Prostate gland (tissue), 2 donors: ENCODE data around the gene PIWIL1. TPM values are rescaled to one million over a fixed set of nuclear protein-coding genes. Genes with fewer than 3 reads are reported as not detected.

Experiments
- DNase-seq: peaks from one replicate; pipeline ENCODE4 v3.0.0-alpha.2; 2019; ENCODE audit warnings: low spot score
- H3K27ac ChIP-seq, 2 donors: fragments of 200-600 bp; sonication (generic); 2 replicates each; pipeline ENCODE4 v1.5.1; 2017 to 2019
- H3K27me3 ChIP-seq: fragments of 200-600 bp; sonication (generic); replicated peaks from 2 replicates; pipeline ENCODE4 v1.5.1; 2019; ENCODE audit not compliant: insufficient read depth
- H3K36me3 ChIP-seq, 2 donors: fragments of 200-600 bp; sonication (generic); 1 replicate in 1 of 2; 2 replicates in 1 of 2; pipeline versions ENCODE4 v1.5.1 to v1.8.1; 2017 to 2019
- H3K4me1 ChIP-seq: fragments of 200-600 bp; sonication (generic); replicated peaks from 2 replicates; pipeline ENCODE4 v1.5.1; 2019
- H3K4me3 ChIP-seq, 2 donors: fragments of 200-600 bp; sonication (generic); 2 replicates each; pipeline ENCODE4 v1.5.1; 2017 to 2019
- H3K9me3 ChIP-seq: fragments of 200-600 bp; sonication (generic); 2 replicates; pipeline ENCODE4 v1.5.1; 2017
- CTCF ChIP-seq, 4 experiments: fragments of 200-600 bp in 2 of 4; fragments of 450-650 bp in 2 of 4; sonication (generic) in 2 of 4; IDR thresholded peaks; 1 replicate in 3 of 4; 2 replicates in 1 of 4; pipeline ENCODE4 v1.5.1; 2016 to 2019; ENCODE audit warnings: antibody characterized with exemption in 4 of 4, mild to moderate bottlenecking in 2 of 4, moderate library complexity in 2 of 4
- POLR2A ChIP-seq: fragments of 450-650 bp; IDR thresholded peaks from one replicate; pipeline ENCODE4 v1.6.1; 2016; ENCODE audit warnings: antibody characterized with exemption, mild to moderate bottlenecking
- POLR2AphosphoS5 ChIP-seq: sonication (generic); formaldehyde crosslinking; IDR thresholded peaks from one replicate; pipeline ENCODE4 v1.6.1; 2017; ENCODE audit warnings: antibody characterized with exemption
- WGBS: methylation state at CpG from one replicate; pipeline ENCODE4 v1.1.5; 2018; 5-methylcytosine and 5-hydroxymethylcytosine counted together
- intact Hi-C: fragments of 100-400 bp; cut with DNase I; formaldehyde crosslinking; loops from one replicate; pipeline ENCODE4 v1.14.2; 2022
- total RNA-seq, 2 donors: library from RNA; depleted of rRNA; stranded (reverse); fragments of >200 nt; gene quantifications; one replicate each; pipeline ENCODE4 v1.1.0, GENCODE V29; 2016

Gene PIWIL1
- total RNA-seq, 2 donors from 2014 or later: 16.2 TPM; not detected in 1

GRCh38 chr12:130367003-130367402 lies 29.3 kb downstream of the PIWIL1 start:
- Histone ChIP-seq H3K27ac (no peak overlapping the region), H3K36me3 (no peaks in the 10 kb centered on the region), H3K27me3 (no peaks in the 10 kb centered on the region), H3K9me3 (no peaks in the 10 kb centered on the region), H3K4me1 (no peaks in the 10 kb centered on the region), H3K4me3 (no peak overlapping the region)
- intact Hi-C loops: no loop called here
- no peak for DNase-seq
- 91% methylated on average over 2 of the region's 2 CpGs for WGBS
- TF ChIP-seq POLR2A (no peak), POLR2AphosphoS5 (no peak), CTCF (IDR thresholded peaks at IDR 0.05) (no peak)

- Histone ChIP-seq H3K4me3 (no peak overlapping the region), H3K4me1 (no peaks in the 10 kb centered on the region), H3K27me3 (no peaks in the 10 kb centered on the region), H3K9me3 (no peaks in the 10 kb centered on the region), H3K36me3 (no peaks in the 10 kb centered on the region), H3K27ac (no peak overlapping the region)
- no peak for DNase-seq
- WGBS: 89% methylated on average over 13 of the region's 13 CpGs
- intact Hi-C loops: no loop called here
- no peak for TF ChIP-seq POLR2A
- TF ChIP-seq CTCF (IDR thresholded peaks at IDR 0.05): no peak
- no peak for TF ChIP-seq POLR2AphosphoS5
Observed at GRCh38 chr12:130367523-130367922, 29.8 kb downstream of the PIWIL1 start.

GRCh38 chr12:130369816-130370215 lies 32.1 kb downstream of the PIWIL1 start:
- Histone ChIP-seq H3K36me3 (no peaks in the 10 kb centered on the region), H3K27me3 (no peaks in the 10 kb centered on the region), H3K4me3 (no peak overlapping the region), H3K4me1 (no peaks in the 10 kb centered on the region), H3K9me3 (no peaks in the 10 kb centered on the region), H3K27ac (no peak overlapping the region)
- TF ChIP-seq POLR2AphosphoS5 (no peak), POLR2A (no peak), CTCF (IDR thresholded peaks at IDR 0.05) (no peak)
- intact Hi-C loops: no loop called here
- no peak for DNase-seq
- WGBS: 31% methylated on average over 4 of the region's 4 CpGs

GRCh38 chr12:130371296-130371695 lies 33.6 kb downstream of the PIWIL1 start:
- intact Hi-C loops: no loop called here
- no peak for TF ChIP-seq POLR2A
- TF ChIP-seq POLR2AphosphoS5: peak; percentile 22
- no peak for TF ChIP-seq CTCF (IDR thresholded peaks at IDR 0.05)
- DNase-seq: peak; percentile 16
- H3K36me3 ChIP-seq: no peaks in the 10 kb centered on the region
- no peaks in the 10 kb centered on the region for H3K27me3 ChIP-seq
- H3K9me3 ChIP-seq: no peaks in the 10 kb centered on the region
- no peaks in the 10 kb centered on the region for H3K4me1 ChIP-seq
- H3K27ac ChIP-seq: no peak overlapping the region
- no peak overlapping the region for H3K4me3 ChIP-seq
- 8% methylated on average over 5 of the region's 5 CpGs for WGBS

- intact Hi-C loops: no loop called here
- Histone ChIP-seq H3K4me3 (no peak overlapping the region), H3K36me3 (no peaks in the 10 kb centered on the region), H3K27me3 (no peaks in the 10 kb centered on the region), H3K4me1 (no peaks in the 10 kb centered on the region), H3K27ac (no peak overlapping the region), H3K9me3 (no peaks in the 10 kb centered on the region)
- no peak for DNase-seq
- TF ChIP-seq POLR2AphosphoS5: no peak
- no peak for TF ChIP-seq POLR2A
- TF ChIP-seq CTCF (IDR thresholded peaks at IDR 0.05): no peak
- WGBS: 26% methylated on average over 4 of the region's 4 CpGs
Observed at GRCh38 chr12:130372936-130373335, 35.2 kb downstream of the PIWIL1 start.
